A549 (cell line): ENCODE results near the gene DOCK11.

ENCODE experiments used
- CEBPB ChIP-seq, 2 experiments: fragments of >200 bp in 1 of 2; sonication (Bioruptor Twin) in 1 of 2; formaldehyde crosslinking in 1 of 2; IDR thresholded peaks; 2 replicates each; pipeline ENCODE4 v1.6.1; 2012 to 2016
- CTCF ChIP-seq: fragments of >200 bp; sonication (Bioruptor Twin); formaldehyde crosslinking; IDR thresholded peaks from 3 replicates; pipeline ENCODE4 v1.5.1; 2016
- RAD21 ChIP-seq, 2 experiments: fragments of >200 bp in 1 of 2; sonication (Bioruptor Twin) in 1 of 2; formaldehyde crosslinking in 1 of 2; IDR thresholded peaks in 1 of 2; conservative IDR thresholded peaks in 1 of 2; 2 replicates in 1 of 2; 3 replicates in 1 of 2; pipeline ENCODE4 v1.6.1; 2012 to 2018; ENCODE audit warnings: inconsistent platforms in 1 of 2
- REST ChIP-seq: fragments of 200-600 bp; sonication (generic); IDR thresholded peaks from 2 replicates; pipeline ENCODE4 v1.6.1; 2016; ENCODE audit warnings: antibody characterized with exemption, mild to moderate bottlenecking, moderate library complexity

GRCh38 chrX:118448273-118448783 is 47.3 kb upstream of the DOCK11 start:
- TF ChIP-seq CEBPB (IDR thresholded peaks at IDR 0.05) (no peak), RAD21 (conservative IDR thresholded peaks at IDR 0.05 in 1 of 2, IDR thresholded peaks at IDR 0.05 in 1 of 2) (no peak), CTCF (no peak), REST (no peak)
